ENCODE data around the gene SOX1. TPM values are rescaled to one million over a fixed set of nuclear protein-coding genes. Genes with fewer than 3 reads are reported as not detected.

SOX1 gene
- total and polyA plus RNA-seq, 10 of the 15 experiments (the other 5 are each of a cell fraction or from before 2014, with no cell fraction given), result not detected

GRCh38 chr13:112103260-112103838 lies 36.4 kb downstream of the SOX1 start (continued):
- no peak for TF ChIP-seq RB1 (IDR thresholded peaks at IDR 0.05; ENCODE audit: borderline replicate concordance)
- TF ChIP-seq, protein P1, sequence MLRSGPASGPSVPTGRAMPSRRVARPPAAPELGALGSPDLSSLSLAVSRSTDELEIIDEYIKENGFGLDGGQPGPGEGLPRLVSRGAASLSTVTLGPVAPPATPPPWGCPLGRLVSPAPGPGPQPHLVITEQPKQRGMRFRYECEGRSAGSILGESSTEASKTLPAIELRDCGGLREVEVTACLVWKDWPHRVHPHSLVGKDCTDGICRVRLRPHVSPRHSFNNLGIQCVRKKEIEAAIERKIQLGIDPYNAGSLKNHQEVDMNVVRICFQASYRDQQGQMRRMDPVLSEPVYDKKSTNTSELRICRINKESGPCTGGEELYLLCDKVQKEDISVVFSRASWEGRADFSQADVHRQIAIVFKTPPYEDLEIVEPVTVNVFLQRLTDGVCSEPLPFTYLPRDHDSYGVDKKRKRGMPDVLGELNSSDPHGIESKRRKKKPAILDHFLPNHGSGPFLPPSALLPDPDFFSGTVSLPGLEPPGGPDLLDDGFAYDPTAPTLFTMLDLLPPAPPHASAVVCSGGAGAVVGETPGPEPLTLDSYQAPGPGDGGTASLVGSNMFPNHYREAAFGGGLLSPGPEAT (IDR thresholded peaks at IDR 0.05; ENCODE audit: low read depth), result no peak
- no peak for TF ChIP-seq E2F4 (IDR thresholded peaks at IDR 0.05; ENCODE audit: low read depth, low read length)
- TF ChIP-seq SUZ12 (IDR thresholded peaks at IDR 0.05; ENCODE audit: unreplicated experiment), result no peak
- TF ChIP-seq TCF3 (IDR thresholded peaks at IDR 0.05; ENCODE audit: borderline replicate concordance, insufficient read depth, low read depth, low read length), result no peak

- ChIA-PET POLR2A (no interaction called here), SMC1A (ENCODE audit: uncharacterized antibody, unreplicated experiment) (no interaction called here), CTCF (no interaction called here), RAD21 (ENCODE audit: unreplicated experiment) (no interaction called here)
- FAIRE-seq, result no peak
- Histone ChIP-seq H3K4me2 (ENCODE audit: control insufficient read depth, insufficient read depth) (no peak overlapping the region), H3K79me2 (ENCODE audit: control insufficient read depth, insufficient read depth, low read length) (no peaks in the 10 kb centered on the region), H3K27me3 (replicated peaks in 1 of 2; ENCODE audit: control insufficient read depth in 2 of 2, insufficient read depth in 2 of 2, low read length in 1 of 2) (no peaks in the 10 kb centered on the region), H3K36me3 (ENCODE audit: control insufficient read depth in 2 of 2, insufficient read depth in 2 of 2, low read length in 1 of 2) (no peaks in the 10 kb centered on the region), H2AFZ (ENCODE audit: control insufficient read depth, low read depth, low read length) (no peak overlapping the region), H3K4me3 (no peak overlapping the region), H3K27ac (ENCODE audit: control insufficient read depth, insufficient read depth) (no peak overlapping the region), H3K9ac (ENCODE audit: control insufficient read depth, insufficient read depth, low read length) (no peak overlapping the region), H4K20me1 (ENCODE audit: control insufficient read depth, insufficient read depth) (no peaks in the 10 kb centered on the region), H3K4me1 (ENCODE audit: control insufficient read depth, insufficient read depth, low read length) (no peaks in the 10 kb centered on the region), H3K9me3 (replicated peaks; ENCODE audit: control insufficient read depth, insufficient read depth, low read length) (no peaks in the 10 kb centered on the region; the same call in 2 of the 3 replicates)
- ATAC-seq, result no peak
- no peak for DNase-seq (ENCODE audit: low read depth, low spot score)
- 61% methylated on average over 34 of the region's 76 CpGs for WGBS (ENCODE audit: insufficient coverage, insufficient replicate concordance, low lambda C conversion rate, missing lambda C conversion rate)
- in situ Hi-C loops (cut with MboI), result no loop called here
- BruUV-seq (replicated peaks), result no TSS peak
- intact Hi-C loops (cut with micrococcal nuclease; ENCODE audit: unreplicated experiment), result no loop called here
- no peak for TF ChIP-seq CBX5 (IDR thresholded peaks at IDR 0.05; ENCODE audit: low read depth)
- no peak for TF ChIP-seq SMC3 (IDR thresholded peaks at IDR 0.05; ENCODE audit: borderline replicate concordance, low read length)
- no peak for TF ChIP-seq GATAD2B (conservative IDR thresholded peaks at IDR 0.05; ENCODE audit: low read depth)
- TF ChIP-seq ZNF384 (IDR thresholded peaks at IDR 0.05; ENCODE audit: borderline replicate concordance, low read depth, low read length), result no peak
- TF ChIP-seq PAX5 (IDR thresholded peaks at IDR 0.05; ENCODE audit: borderline replicate concordance, low read depth, low read length), result no peak
- TF ChIP-seq EP300 (IDR thresholded peaks at IDR 0.05; ENCODE audit: borderline replicate concordance in 1 of 2, control insufficient read depth in 1 of 2, low read depth in 2 of 2, low read length in 2 of 2), result no peak
- TF ChIP-seq SIX5 (IDR thresholded peaks at IDR 0.05; ENCODE audit: low read depth, low read length, severe bottlenecking), result no peak
- TF ChIP-seq LARP7 (IDR thresholded peaks at IDR 0.05), result no peak
- TF ChIP-seq REST (IDR thresholded peaks at IDR 0.05; ENCODE audit: low read depth, low read length), result no peak
Observed at GRCh38 chr13:112103961-112104880, 37.3 kb downstream of the SOX1 start.
